Fibroblast of the aortic adventitia (primary cell): Measurements from ENCODE around the gene DCP1B. TPM values are rescaled to one million over a fixed set of nuclear protein-coding genes. Genes with fewer than 3 reads are reported as not detected.
A peak's percentile ranks its signal among the peaks of the same experiment; 100 is the strongest.

Experiments
- DNase-seq: peaks from one replicate; pipeline ENCODE4 v3.0.0-alpha.2; 2010; ENCODE audit warnings: low read depth
- H3K4me3 ChIP-seq: 2 replicates; pipeline ENCODE4 v1.5.1; 2011; ENCODE audit warnings: low read depth, mild to moderate bottlenecking, control low read depth, low read length, moderate library complexity
- total RNA-seq: library from RNA; depleted of rRNA; stranded (reverse); fragments of >200 nt; gene quantifications from 2 replicates; pipeline ENCODE4 v1.2.3, GENCODE V29; 2012; ENCODE audit warnings: low replicate concordance
- TF ChIP-seq, protein P1 (sequence below): IDR thresholded peaks from 2 replicates; pipeline ENCODE4 v1.5.1; 2011; ENCODE audit warnings: mild to moderate bottlenecking, low read length, control low read depth, inconsistent platforms; ENCODE audit not compliant: insufficient read depth

DCP1B gene
- total RNA-seq, 1 donor, result 23.5 TPM

DNA sequence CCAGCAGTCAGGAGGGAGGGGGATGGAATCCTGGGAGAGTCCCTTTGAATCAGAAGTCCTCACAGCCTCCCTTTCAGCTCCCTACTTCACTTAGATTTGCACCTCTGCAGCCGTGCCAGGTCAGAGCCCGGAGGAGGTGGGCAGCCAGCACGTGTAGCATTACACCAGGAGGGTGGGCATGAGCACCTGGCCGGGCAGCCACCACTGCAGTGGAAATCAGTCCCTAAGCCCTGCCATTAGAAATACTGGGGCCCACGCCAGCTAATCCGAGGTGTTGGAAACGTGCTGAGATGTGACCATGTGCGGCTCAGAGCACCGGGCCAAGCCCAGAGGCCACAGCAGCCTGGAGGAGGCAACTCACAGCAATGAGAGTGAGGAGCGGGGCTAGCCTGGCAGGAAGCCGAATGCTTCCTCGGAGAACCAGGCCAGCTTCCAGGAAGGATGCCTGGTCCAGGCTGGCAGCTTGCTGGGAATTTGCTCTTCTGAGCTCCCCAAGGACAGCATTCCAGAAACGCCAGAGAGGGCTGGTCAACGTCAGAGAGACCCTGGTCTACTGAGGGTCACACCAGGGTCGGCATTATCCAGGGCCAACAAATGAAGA, 76.4 kb downstream of the DCP1B start:
- TF ChIP-seq, protein P1, sequence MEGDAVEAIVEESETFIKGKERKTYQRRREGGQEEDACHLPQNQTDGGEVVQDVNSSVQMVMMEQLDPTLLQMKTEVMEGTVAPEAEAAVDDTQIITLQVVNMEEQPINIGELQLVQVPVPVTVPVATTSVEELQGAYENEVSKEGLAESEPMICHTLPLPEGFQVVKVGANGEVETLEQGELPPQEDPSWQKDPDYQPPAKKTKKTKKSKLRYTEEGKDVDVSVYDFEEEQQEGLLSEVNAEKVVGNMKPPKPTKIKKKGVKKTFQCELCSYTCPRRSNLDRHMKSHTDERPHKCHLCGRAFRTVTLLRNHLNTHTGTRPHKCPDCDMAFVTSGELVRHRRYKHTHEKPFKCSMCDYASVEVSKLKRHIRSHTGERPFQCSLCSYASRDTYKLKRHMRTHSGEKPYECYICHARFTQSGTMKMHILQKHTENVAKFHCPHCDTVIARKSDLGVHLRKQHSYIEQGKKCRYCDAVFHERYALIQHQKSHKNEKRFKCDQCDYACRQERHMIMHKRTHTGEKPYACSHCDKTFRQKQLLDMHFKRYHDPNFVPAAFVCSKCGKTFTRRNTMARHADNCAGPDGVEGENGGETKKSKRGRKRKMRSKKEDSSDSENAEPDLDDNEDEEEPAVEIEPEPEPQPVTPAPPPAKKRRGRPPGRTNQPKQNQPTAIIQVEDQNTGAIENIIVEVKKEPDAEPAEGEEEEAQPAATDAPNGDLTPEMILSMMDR, result no peak
- DNase-seq, result peak; percentile 83

DNA sequence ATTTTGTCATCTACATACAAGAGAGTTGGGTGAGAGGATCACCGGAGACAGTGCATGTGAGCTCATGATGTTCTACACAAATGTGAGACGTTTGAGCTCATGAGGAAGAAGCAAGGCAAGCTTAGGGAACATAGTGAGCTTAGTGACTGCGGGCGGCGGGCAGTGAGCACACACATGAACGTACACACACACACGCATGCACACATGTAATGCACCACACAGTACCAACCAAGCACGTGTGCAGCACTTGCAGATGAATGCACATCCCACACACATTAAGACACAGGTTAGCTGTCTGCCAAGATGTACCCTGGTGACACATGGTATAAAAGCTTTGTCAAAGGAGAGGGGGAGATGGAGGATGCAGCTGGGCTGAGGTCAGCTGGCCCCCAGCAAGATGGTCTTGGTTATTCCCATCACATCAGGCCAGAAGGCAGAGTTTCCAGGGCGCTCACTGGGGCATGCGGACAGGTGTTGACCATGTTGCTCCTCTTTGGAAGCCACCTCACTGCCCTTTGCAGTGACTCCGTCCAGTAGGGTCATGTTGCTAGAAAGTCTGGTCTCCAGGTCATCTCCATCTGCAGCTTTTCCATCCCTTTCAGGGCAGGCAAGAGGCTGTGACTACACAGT, 77.1 kb downstream of the DCP1B start:
- H3K4me3 ChIP-seq, result no peak overlapping the region
- DNase-seq, result no peak
- TF ChIP-seq, protein P1, result no peak

More for the DNA sequence above, 76.4 kb downstream of the DCP1B start:
- H3K4me3 ChIP-seq, result no peak overlapping the region

DNA sequence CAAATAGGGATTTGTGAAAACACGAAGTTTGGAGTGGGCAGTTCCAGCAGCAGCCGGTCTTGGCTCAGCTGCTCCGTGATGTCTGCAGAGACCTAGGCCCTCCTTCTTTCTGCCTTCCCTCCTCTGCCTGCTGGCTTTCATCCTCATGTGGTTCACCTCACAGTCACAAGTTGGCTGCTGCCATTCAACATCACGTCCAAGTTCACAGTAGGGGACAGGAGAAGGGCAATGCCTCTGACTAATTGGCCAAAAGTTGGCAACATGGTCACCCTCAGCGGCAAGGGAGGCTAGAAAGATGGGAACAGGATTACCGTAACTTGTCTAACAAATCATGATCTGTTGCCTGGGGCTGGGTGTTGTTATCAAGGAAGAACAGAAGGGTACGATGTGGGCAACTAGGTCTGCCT, 78.0 kb downstream of the DCP1B start:
- no peak for DNase-seq
- TF ChIP-seq, protein P1, result no peak
- H3K4me3 ChIP-seq, result no peak overlapping the region

DNA sequence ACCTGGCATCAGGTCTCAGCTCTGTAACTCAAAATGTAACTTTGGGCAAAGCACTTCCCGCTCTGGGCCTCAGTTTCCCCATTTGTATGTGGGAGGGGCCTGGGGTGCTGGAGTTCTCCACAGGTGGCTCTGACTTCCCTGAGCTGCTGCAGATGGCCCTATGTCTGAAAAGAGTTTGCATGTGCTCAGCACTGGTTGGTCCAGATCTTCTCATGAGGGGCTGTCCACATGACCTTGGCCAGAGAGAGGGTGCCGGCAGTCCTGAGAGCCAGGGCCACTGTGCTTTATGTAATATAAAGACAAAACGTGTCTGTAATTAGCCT, 78.6 kb downstream of the DCP1B start:
- DNase-seq, result no peak
- H3K4me3 ChIP-seq, result no peak overlapping the region
- TF ChIP-seq, protein P1, result no peak

DNA sequence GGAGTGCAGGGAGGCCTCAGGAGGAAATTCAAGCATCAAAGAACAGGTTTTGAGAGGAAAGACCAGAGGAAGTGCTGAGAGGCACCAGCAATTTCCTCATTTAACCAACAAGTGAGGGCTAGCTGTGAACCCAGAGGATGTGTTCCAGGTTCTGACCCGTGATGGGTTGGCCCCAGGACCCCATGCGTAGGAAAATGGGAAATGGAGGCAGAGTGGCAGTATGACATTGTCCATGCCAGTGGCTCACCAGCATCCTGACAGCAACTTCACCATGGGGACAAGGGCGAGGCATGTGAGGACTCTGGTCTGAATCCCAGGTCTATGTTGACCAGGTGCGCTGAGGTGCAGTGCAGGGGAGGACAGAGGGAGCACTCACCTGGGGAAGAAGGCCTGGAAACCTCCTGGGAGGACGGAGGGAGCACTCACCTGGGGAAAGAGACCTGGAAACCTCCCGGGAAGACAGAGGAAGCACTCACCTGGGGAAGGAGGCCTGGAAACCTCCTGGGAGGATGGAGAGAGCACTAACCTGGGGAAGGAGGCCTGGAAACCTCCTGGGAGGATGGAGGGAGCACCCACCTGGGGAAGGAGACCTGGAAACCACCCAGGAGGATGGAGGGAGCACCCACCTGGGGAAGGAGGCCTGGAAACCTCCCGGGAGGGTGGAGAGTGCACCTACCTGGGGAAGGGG, 79.1 kb downstream of the DCP1B start:
- no peak for DNase-seq
- TF ChIP-seq, protein P1, result no peak
- no peak overlapping the region for H3K4me3 ChIP-seq

DNA sequence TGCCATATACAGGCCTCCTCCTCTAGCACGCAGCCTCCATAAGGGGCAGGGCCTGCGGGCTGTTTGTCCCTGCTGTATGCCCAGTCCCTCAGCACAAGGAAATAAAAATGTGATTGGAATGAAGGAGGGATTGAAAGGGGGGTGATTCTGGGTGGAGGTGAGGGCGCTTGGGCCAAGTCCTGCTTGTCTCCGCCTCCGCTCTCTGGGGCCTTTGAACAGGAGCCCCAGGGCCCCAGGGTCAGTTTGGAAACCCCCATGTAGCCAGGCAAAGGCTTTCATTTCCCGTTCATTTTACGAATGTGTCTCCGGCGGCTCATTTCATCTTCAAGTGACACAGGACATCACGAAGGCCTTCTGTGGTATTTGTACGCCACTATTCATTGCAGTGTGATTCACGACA, 81.3 kb downstream of the DCP1B start:
- DNase-seq, result no peak
- TF ChIP-seq, protein P1, result no peak
- no peak overlapping the region for H3K4me3 ChIP-seq
